AG04450 (cell line): ENCODE data around the gene MAPK11. TPM values are rescaled to one million over a fixed set of nuclear protein-coding genes. Genes with fewer than 3 reads are reported as not detected.
A peak's percentile ranks its signal among the peaks of the same experiment; 100 is the strongest.

ENCODE experiments used
- CTCF ChIA-PET: fragments of 300-600, 350-600 bp; formaldehyde crosslinking; extraction: SDS; loops from one replicate; lab custom pipeline; 2022; ENCODE audit warnings: antibody characterized with exemption, inconsistent platforms; lab: Charles Lee
- POLR2A ChIA-PET: fragments of 350-600 bp; formaldehyde crosslinking; extraction: SDS; loops from one replicate; lab custom pipeline; 2021; ENCODE audit warnings: antibody characterized with exemption, inconsistent platforms; lab: Yijun Ruan, JAX
- DNase-seq: peaks from one replicate; pipeline ENCODE4 v3.0.0-alpha.2; 2011; ENCODE audit warnings: low read depth, low spot score
- H3K27ac ChIP-seq: one replicate; pipeline ENCODE4 v1.5.1; 2012; ENCODE audit warnings: low read depth, low read length, control low read depth
- H3K27me3 ChIP-seq: one replicate; pipeline ENCODE4 v1.6.0; 2012; ENCODE audit warnings: low read length; ENCODE audit not compliant: control insufficient read depth, insufficient read depth
- H3K4me3 ChIP-seq: 2 replicates; pipeline ENCODE4 v1.5.1; 2011; ENCODE audit warnings: mild to moderate bottlenecking, low read depth, low read length, control low read depth
- H3K9me3 ChIP-seq: 2 replicates; pipeline ENCODE4 v1.5.1; 2012; ENCODE audit warnings: low read length; ENCODE audit not compliant: control insufficient read depth, insufficient read depth
- CTCF ChIP-seq: IDR thresholded peaks from 2 replicates; pipeline ENCODE4 v1.5.1; 2011; ENCODE audit warnings: low read depth, low read length, control low read depth, inconsistent platforms
- polyA plus RNA-seq: library from polyadenylated mRNA; depleted of rRNA; stranded (reverse); fragments of >200 nt; gene quantifications from 2 replicates; pipeline ENCODE4 v1.2.3, GENCODE V29; 2011

The MAPK11 gene
- polyA plus RNA-seq, 1 experiment = 6.7 TPM

DNA sequence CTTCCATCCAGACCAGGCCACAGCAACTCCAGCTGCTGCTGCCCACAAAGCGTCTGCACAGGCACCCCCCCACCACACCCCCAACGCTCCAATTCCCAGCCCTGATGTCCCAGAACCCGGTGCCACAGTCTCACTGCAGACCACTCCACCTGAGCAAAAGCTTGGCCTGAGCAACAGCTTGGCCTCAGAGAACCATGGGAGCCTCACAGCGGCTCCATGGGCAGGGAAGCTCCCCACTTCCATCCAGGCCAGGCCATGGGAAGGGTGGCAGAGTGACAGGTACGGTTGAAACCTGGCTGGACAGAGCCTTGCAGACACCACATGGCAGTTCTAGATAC, 24.1 kb upstream of the MAPK11 start:
- POLR2A ChIA-PET = interaction anchor here (0.6 to 3.8 kb wide), 3 partner anchors 11 to 31 kb away, joined by 6 to 19 read pairs (median 9); no protein-coding TSS in a partner anchor
- H3K9me3 ChIP-seq = no peaks in the 10 kb centered on the region; the same call in 1 of the 2 replicates
- no peak for TF ChIP-seq CTCF
- CTCF ChIA-PET = interaction anchor here (1.0 to 1.2 kb wide), 2 partner anchors 18 to 32 kb away, joined by 3 to 4 read pairs; no protein-coding TSS in a partner anchor
- DNase-seq = no peak
- no peak overlapping the region for H3K4me3 ChIP-seq
- H3K27me3 ChIP-seq = no peaks in the 10 kb centered on the region
- peak overlapping the region; percentile 94 for H3K27ac ChIP-seq

GRCh38 chr22:50293441-50294318, 23.5 kb upstream of the MAPK11 start:
- POLR2A ChIA-PET = interaction anchor here (0.6 to 3.8 kb wide), 4 partner anchors 9 to 32 kb away, joined by 4 to 19 read pairs (median 8); no protein-coding TSS in a partner anchor
- H3K4me3 ChIP-seq = peak overlapping the region; percentile 51

GRCh38 chr22:50292643-50293440, 22.7 kb upstream of the MAPK11 start:
- POLR2A ChIA-PET = interaction anchor here (1.2 to 3.8 kb wide), 3 partner anchors 10 to 13 kb away, joined by 4 to 19 read pairs (median 9); no protein-coding TSS in a partner anchor
- CTCF ChIA-PET = interaction anchor here (0.6 to 0.8 kb wide), 4 partner anchors 21 to 74 kb away, joined by 3 to 4 read pairs (median 4); no protein-coding TSS in a partner anchor
- H3K9me3 ChIP-seq = no peaks in the 10 kb centered on the region; the same call in 1 of the 2 replicates
- DNase-seq = no peak
- H3K4me3 ChIP-seq = peak overlapping the region; percentile 51
- H3K27me3 ChIP-seq = no peaks in the 10 kb centered on the region
- H3K27ac ChIP-seq = peak overlapping the region; percentile 80
- TF ChIP-seq CTCF = no peak

More at GRCh38 chr22:50293441-50294318, 23.5 kb upstream of the MAPK11 start:
- Histone ChIP-seq H3K27me3 (no peaks in the 10 kb centered on the region), H3K9me3 (no peaks in the 10 kb centered on the region; the same call in 1 of the 2 replicates), H3K27ac (peak overlapping the region; percentile 94)
- no peak for TF ChIP-seq CTCF
- CTCF ChIA-PET = interaction anchor here (0.6 to 0.7 kb wide), 2 partner anchors 22 to 73 kb away, joined by 4 read pairs; no protein-coding TSS in a partner anchor
- no peak for DNase-seq

DNA sequence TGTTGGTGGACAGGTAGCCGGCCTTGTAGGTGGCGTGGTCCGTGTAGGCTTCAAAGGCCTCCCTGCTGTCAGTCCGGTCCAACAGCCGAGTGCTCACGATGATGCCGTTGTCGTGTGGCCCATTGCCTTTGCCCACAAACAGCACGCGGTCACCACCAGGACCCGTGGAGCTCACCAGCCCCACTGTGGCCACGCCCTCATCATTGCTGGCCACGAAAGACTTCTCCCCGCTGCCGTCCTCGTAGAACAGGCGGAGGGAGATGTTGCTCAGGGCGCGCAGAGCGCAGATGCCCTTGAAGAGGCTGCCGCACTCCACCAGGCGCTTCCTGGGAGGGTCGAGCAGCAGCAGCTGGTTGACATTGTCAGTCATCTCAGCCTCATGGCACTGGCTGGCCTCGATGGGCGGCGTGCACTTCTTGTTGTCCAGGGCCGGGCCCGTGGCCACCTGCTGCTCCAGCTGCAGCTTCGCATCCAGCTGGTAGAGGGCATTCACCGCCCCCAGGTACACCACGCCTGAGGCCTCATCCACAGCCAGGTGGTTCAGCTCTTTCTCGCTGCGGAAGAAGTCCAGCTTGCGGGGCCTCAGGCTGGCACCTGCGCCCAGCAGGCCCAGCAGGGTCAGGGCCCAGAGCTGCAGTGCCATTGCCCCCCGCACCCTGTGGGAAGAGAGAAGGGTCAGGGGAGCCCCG, 19.9 kb upstream of the MAPK11 start:
- no peaks in the 10 kb centered on the region; the same call in 1 of the 2 replicates for H3K9me3 ChIP-seq
- CTCF ChIA-PET = no interaction called here
- no peaks in the 10 kb centered on the region for H3K27me3 ChIP-seq
- H3K4me3 ChIP-seq = no peak overlapping the region
- POLR2A ChIA-PET = no interaction called here
- no peak overlapping the region for H3K27ac ChIP-seq
- DNase-seq = no peak
- TF ChIP-seq CTCF = no peak
